ENCODE data around the gene NRAP. TPM values are rescaled to one million over a fixed set of nuclear protein-coding genes. Genes with fewer than 3 reads are reported as not detected.

NRAP gene
- total RNA-seq, 1 experiment from 2014 or later, result not detected

DNA sequence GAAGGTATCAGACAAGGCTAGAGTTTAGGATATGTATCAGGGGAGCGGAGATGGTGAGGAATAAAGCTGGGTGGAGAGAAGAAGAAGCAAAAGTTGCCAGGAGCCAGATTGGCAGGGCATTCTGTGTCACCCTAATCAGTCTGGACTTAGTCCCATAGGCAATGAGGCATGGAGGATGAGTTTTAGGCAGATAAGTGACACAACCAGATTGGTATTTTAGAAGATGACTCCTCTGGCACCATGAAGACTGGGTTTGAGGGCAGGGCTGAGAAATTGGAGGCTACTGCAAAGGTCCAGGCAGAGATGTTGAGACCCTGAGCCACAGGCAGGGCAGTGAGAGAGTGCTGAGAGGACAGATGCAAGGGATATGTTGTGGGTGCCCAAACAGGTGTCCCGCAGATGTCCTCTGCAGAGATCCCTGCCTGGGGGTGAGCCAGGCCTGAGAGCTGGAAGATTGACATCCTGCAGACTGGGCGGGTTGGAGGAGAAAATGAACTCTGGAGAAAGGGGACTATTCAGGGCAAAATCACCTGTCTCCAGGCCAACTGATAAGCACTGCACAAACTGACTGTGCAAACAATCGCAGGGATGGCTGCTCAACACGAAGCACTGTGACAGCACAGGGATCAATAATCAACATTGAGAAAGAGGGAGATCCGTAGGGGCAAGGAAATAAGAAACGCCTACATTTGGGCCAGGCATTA lies 122.8 kb downstream of the NRAP start:
- BruUV-seq (replicated peaks), result no TSS peak
- Mint-ChIP-seq H3K36me3 (ENCODE audit: insufficient read depth, unreplicated experiment) (no peaks in the 10 kb centered on the region), H3K4me3 (ENCODE audit: unreplicated experiment) (no peak overlapping the region), H3K27ac (ENCODE audit: low read depth, unreplicated experiment) (no peak overlapping the region), H3K27me3 (ENCODE audit: insufficient read depth, unreplicated experiment) (peaks cover 41% of the 10 kb centered on the region), H3K4me1 (ENCODE audit: insufficient read depth, unreplicated experiment) (peaks cover 16% of the 10 kb centered on the region), H3K9me3 (ENCODE audit: unreplicated experiment) (no peaks in the 10 kb centered on the region)
- no peak for DNase-seq (ENCODE audit: unreplicated experiment)
- ChIA-PET CTCF (interaction anchor here (0.8 to 1.3 kb wide), 2 partner anchors 18 to 21 kb away, joined by 3 read pairs; no protein-coding TSS in a partner anchor), POLR2A (no interaction called here)
- intact Hi-C loops (cut with micrococcal nuclease), result no loop called here
- TF ChIP-seq, protein P1, sequence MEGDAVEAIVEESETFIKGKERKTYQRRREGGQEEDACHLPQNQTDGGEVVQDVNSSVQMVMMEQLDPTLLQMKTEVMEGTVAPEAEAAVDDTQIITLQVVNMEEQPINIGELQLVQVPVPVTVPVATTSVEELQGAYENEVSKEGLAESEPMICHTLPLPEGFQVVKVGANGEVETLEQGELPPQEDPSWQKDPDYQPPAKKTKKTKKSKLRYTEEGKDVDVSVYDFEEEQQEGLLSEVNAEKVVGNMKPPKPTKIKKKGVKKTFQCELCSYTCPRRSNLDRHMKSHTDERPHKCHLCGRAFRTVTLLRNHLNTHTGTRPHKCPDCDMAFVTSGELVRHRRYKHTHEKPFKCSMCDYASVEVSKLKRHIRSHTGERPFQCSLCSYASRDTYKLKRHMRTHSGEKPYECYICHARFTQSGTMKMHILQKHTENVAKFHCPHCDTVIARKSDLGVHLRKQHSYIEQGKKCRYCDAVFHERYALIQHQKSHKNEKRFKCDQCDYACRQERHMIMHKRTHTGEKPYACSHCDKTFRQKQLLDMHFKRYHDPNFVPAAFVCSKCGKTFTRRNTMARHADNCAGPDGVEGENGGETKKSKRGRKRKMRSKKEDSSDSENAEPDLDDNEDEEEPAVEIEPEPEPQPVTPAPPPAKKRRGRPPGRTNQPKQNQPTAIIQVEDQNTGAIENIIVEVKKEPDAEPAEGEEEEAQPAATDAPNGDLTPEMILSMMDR (IDR thresholded peaks at IDR 0.05; ENCODE audit: unreplicated experiment), result no peak

DNA sequence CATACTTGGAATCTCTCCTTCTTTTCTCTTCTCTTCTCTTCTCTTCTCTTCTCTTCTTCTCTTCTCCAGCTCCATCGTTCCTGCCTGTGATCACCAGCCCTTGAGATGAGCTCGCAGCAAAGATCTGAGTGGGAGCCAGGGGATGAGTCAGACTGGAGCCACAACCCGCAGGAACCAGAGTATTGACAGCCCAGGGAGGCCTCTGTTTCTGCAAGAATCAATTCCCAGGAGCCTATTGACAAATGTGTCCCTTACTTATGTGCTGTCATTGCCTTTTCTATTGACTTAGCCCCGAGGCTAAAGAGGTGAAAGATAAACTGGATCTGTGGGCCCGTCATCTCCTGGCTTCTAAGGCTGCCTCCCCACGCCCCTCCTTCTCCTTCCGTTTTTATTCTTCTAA lies 124.1 kb downstream of the NRAP start:
- H3K4me1 Mint-ChIP-seq (ENCODE audit: insufficient read depth, unreplicated experiment), result peaks cover 16% of the 10 kb centered on the region
- H3K27me3 Mint-ChIP-seq (ENCODE audit: insufficient read depth, unreplicated experiment), result peaks cover 38% of the 10 kb centered on the region
- peak; percentile 42 for DNase-seq (ENCODE audit: unreplicated experiment)
- no peak overlapping the region for H3K4me3 Mint-ChIP-seq (ENCODE audit: unreplicated experiment)
- intact Hi-C loops (cut with micrococcal nuclease), result no loop called here
- TF ChIP-seq, protein P1 (IDR thresholded peaks at IDR 0.05; ENCODE audit: unreplicated experiment), result no peak
- CTCF ChIA-PET, result interaction anchor here (0.6 to 1.3 kb wide), 3 partner anchors 17 to 199 kb away, joined by 3 read pairs; no protein-coding TSS in a partner anchor
- POLR2A ChIA-PET, result no interaction called here
- no peaks in the 10 kb centered on the region for H3K9me3 Mint-ChIP-seq (ENCODE audit: unreplicated experiment)
- no TSS peak for BruUV-seq (replicated peaks)
- no peak overlapping the region for H3K27ac Mint-ChIP-seq (ENCODE audit: low read depth, unreplicated experiment)
- H3K36me3 Mint-ChIP-seq (ENCODE audit: insufficient read depth, unreplicated experiment), result no peaks in the 10 kb centered on the region

Other genes starting within 250 kb of the NRAP start
- gene HABP2, start 111.0 kb downstream of the NRAP start, total RNA-seq (2022), result not detected in 2 replicates
- 7.4 and 13.7 TPM in 2 replicates for gene CASP7, start 15.9 kb upstream of the NRAP start, total RNA-seq (2022)
- not detected in 2 replicates for gene PLEKHS1, start 87.6 kb upstream of the NRAP start, total RNA-seq (2022)
- 9.0 and 9.2 TPM in 2 replicates for gene DCLRE1A, start 190.0 kb upstream of the NRAP start, total RNA-seq (2022)
- 39.8 and 40.3 TPM in 2 replicates for gene NHLRC2, start 190.6 kb upstream of the NRAP start, total RNA-seq (2022)

Measured in MCF 10A (cell line).